HEK293T (cell line): Measurements from ENCODE around the gene S100A13.

Experiments used
- ARNT ChIP-seq: fragments of 450-650 bp; IDR thresholded peaks from 2 replicates; pipeline ENCODE4 v1.6.1; 2017; ENCODE audit warnings: mild to moderate bottlenecking
- ELF4 ChIP-seq: fragments of 450-650 bp; IDR thresholded peaks from 2 replicates; pipeline ENCODE4 v1.6.1; 2017; ENCODE audit warnings: antibody characterized with exemption
- FOXA1 ChIP-seq: fragments of 450-650 bp; IDR thresholded peaks from 2 replicates; pipeline ENCODE4 v1.6.1; 2016; ENCODE audit warnings: mild to moderate bottlenecking
- TARDBP ChIP-seq: fragments of 450-650 bp; IDR thresholded peaks from 2 replicates; pipeline ENCODE4 v1.6.1; 2016

DNA sequence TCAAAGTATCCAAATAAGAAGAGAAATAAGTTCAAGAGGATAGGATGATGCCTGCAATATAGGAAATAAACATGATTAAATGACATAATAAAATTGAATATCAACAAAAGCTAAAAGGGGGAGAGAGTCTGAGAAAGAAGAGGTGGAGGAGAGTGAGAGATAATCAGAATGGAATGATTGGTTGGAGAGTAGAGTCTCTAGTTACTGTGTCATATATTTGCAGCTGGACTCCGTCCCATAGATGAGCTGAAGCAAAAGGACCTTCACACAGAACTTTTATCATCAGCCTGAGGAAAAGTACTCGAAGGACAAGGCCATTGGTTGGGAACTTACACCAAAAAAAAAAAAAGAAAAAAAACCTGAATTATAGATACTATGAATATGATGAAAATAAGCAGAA lies 38.8 kb downstream of the S100A13 start:
- no peak for TF ChIP-seq TARDBP
- TF ChIP-seq ARNT: no peak
- TF ChIP-seq FOXA1: no peak
- TF ChIP-seq ELF4: no peak
